ENCODE data around the gene SON. TPM values are rescaled to one million over a fixed set of nuclear protein-coding genes. Genes with fewer than 3 reads are reported as not detected.

The SON gene
- total and polyA plus RNA-seq, 4 donors, result 190 to 263 (median 237) TPM

- 98% methylated on average over 12 of the region's 12 CpGs for WGBS (ENCODE audit: insufficient coverage)
- H3K27me3 ChIP-seq (ENCODE audit: control insufficient read depth, insufficient read depth, low read length), result no peaks in the 10 kb centered on the region
- H3K4me1 ChIP-seq (ENCODE audit: control insufficient read depth, insufficient read depth, low read length), result no peaks in the 10 kb centered on the region
- H3K9me3 ChIP-seq (ENCODE audit: control insufficient read depth, insufficient read depth, low read length), result no peaks in the 10 kb centered on the region
- no peak overlapping the region for H3K27ac ChIP-seq (ENCODE audit: low read depth, low read length)
- no peak for DNase-seq (ENCODE audit: low read depth in 4 of 6, low spot score in 6 of 6)
- peaks cover 64% of the 10 kb centered on the region for H3K36me3 ChIP-seq (ENCODE audit: control insufficient read depth, insufficient read depth, low read length)
- H3K4me3 ChIP-seq (ENCODE audit: low read depth, low read length), result no peak overlapping the region
Observed at GRCh38 chr21:33552999-33553598, 10.3 kb downstream of the SON start.

DNA sequence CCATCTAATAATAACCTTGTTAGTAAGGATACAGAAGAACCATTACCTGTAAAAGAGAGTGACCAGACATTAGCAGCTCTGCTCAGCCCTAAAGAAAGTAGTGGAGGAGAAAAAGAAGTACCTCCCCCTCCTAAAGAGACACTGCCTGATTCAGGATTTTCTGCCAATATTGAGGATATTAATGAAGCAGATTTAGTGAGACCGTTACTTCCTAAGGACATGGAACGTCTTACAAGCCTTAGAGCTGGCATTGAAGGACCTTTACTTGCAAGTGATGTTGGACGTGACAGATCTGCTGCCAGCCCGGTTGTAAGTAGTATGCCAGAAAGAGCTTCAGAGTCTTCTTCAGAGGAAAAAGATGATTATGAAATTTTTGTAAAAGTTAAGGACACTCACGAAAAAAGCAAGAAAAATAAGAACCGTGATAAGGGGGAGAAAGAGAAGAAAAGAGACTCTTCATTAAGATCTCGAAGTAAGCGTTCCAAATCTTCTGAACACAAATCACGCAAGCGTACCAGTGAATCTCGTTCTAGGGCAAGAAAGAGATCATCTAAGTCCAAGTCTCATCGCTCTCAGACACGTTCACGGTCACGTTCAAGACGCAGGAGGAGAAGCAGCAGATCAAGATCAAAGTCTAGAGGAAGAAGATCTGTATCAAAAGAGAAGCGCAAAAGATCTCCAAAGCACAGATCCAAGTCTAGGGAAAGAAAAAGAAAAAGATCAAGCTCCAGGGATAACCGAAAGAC is 11.6 kb downstream of the SON start:
- over 99% methylated on average over 18 of the region's 18 CpGs for WGBS (ENCODE audit: insufficient coverage)
- Histone ChIP-seq H3K4me3 (ENCODE audit: low read depth, low read length) (no peak overlapping the region), H3K27ac (ENCODE audit: low read depth, low read length) (no peak overlapping the region), H3K4me1 (ENCODE audit: control insufficient read depth, insufficient read depth, low read length) (no peaks in the 10 kb centered on the region), H3K36me3 (ENCODE audit: control insufficient read depth, insufficient read depth, low read length) (peaks cover 62% of the 10 kb centered on the region), H3K27me3 (ENCODE audit: control insufficient read depth, insufficient read depth, low read length) (no peaks in the 10 kb centered on the region), H3K9me3 (ENCODE audit: control insufficient read depth, insufficient read depth, low read length) (no peaks in the 10 kb centered on the region)
- DNase-seq (ENCODE audit: low read depth in 4 of 6, low spot score in 6 of 6), result no peak

DNA sequence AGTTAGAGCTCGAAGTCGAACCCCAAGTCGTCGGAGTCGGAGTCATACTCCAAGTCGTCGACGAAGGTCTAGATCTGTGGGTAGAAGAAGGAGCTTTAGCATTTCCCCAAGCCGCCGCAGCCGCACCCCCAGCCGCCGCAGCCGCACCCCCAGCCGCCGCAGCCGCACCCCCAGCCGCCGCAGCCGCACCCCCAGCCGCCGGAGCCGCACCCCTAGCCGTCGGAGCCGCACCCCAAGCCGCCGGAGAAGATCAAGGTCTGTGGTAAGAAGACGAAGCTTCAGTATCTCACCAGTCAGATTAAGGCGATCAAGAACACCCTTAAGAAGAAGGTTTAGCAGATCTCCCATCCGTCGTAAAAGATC is 12.1 kb downstream of the SON start:
- H3K4me1 ChIP-seq (ENCODE audit: control insufficient read depth, insufficient read depth, low read length), result no peaks in the 10 kb centered on the region
- H3K4me3 ChIP-seq (ENCODE audit: low read depth, low read length), result no peak overlapping the region
- no peak for DNase-seq (ENCODE audit: low read depth in 4 of 6, low spot score in 6 of 6)
- H3K27me3 ChIP-seq (ENCODE audit: control insufficient read depth, insufficient read depth, low read length), result no peaks in the 10 kb centered on the region
- peaks cover 64% of the 10 kb centered on the region for H3K36me3 ChIP-seq (ENCODE audit: control insufficient read depth, insufficient read depth, low read length)
- 98% methylated on average over 21 of the region's 32 CpGs for WGBS (ENCODE audit: insufficient coverage)
- H3K27ac ChIP-seq (ENCODE audit: low read depth, low read length), result no peak overlapping the region
- H3K9me3 ChIP-seq (ENCODE audit: control insufficient read depth, insufficient read depth, low read length), result no peaks in the 10 kb centered on the region

DNA sequence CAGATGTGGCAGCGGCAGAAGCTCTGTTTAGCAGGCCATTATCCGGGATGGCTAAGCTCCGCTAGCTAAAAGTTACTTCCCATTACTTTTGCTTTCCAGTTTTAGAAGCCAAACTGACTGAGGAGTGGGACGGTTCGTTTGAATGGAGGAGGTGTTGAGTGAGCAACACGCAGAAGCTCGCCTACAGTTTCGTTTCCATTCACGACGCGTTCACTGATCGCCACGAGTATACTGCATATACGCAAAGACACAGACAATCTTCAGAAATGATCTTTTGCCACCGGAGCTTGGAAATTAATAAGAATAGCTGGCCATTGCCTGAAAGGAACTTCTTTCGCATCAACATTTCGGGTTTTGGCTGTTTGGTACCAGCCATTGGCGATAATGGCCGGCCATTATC is 14.6 kb downstream of the SON start:
- Histone ChIP-seq H3K36me3 (ENCODE audit: control insufficient read depth, insufficient read depth, low read length) (peaks cover 43% of the 10 kb centered on the region), H3K27ac (ENCODE audit: low read depth, low read length) (no peak overlapping the region), H3K27me3 (ENCODE audit: control insufficient read depth, insufficient read depth, low read length) (no peaks in the 10 kb centered on the region), H3K4me1 (ENCODE audit: control insufficient read depth, insufficient read depth, low read length) (no peaks in the 10 kb centered on the region), H3K4me3 (ENCODE audit: low read depth, low read length) (no peak overlapping the region), H3K9me3 (ENCODE audit: control insufficient read depth, insufficient read depth, low read length) (no peaks in the 10 kb centered on the region)
- DNase-seq (ENCODE audit: low read depth in 4 of 6, low spot score in 6 of 6), result no peak
- WGBS (ENCODE audit: insufficient coverage), result 95% methylated on average over 13 of the region's 19 CpGs

DNA sequence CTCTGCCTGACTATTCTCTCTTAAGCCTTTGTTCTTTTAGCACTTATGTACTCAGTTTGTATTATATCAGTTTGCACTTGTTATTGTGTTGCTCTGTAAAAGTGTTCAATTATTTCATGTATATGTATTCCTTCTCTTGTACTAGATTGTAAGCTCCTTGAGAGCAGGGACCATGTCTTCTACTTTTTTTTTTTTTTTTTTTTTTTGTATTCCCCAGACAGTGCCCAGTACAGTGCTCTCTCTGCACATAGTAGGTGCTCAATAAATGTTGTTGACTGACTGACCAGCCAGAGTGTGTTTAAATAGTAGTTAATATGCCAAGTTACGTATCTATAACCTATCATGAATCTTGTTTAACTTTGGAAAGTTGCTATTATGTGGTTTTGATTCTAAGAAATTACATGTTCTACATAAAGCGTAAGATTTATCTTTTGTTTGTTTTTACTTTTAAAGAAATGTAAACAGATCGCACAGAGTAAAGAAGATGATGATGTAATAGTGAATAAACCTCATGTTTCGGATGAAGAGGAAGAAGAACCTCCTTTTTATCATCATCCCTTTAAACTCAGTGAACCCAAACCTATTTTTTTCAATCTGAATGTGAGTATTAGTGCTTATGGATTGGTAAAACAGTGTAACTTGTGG is 16.1 kb downstream of the SON start:
- WGBS (ENCODE audit: insufficient coverage), result no CpG with 5 or more reads among the region's 4 CpGs
- DNase-seq (ENCODE audit: low read depth in 4 of 6, low spot score in 6 of 6), result no peak
- peaks cover 33% of the 10 kb centered on the region for H3K36me3 ChIP-seq (ENCODE audit: control insufficient read depth, insufficient read depth, low read length)

DNA sequence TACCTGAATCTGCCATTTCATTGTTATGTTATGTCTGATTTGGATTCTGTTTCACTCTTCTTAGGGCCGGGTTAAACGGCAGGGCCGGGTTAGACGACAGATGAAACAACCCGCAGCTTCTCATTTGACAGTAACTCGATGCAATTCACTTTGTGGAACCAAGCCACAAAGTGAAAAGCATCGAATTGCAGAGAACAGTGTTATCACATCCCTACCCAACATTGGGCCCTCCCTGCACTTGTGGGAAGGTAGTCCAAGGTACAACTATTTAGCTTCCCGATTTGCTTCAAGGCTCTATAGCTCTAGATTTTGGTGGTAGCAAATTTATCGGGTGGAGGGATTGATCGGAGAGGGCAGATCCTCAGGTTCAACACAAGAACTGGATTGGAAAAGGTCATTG is 17.0 kb downstream of the SON start:
- Histone ChIP-seq H3K9me3 (ENCODE audit: control insufficient read depth, insufficient read depth, low read length) (no peaks in the 10 kb centered on the region), H3K4me1 (ENCODE audit: control insufficient read depth, insufficient read depth, low read length) (no peaks in the 10 kb centered on the region), H3K27me3 (ENCODE audit: control insufficient read depth, insufficient read depth, low read length) (no peaks in the 10 kb centered on the region), H3K36me3 (ENCODE audit: control insufficient read depth, insufficient read depth, low read length) (peaks cover 25% of the 10 kb centered on the region), H3K4me3 (ENCODE audit: low read depth, low read length) (no peak overlapping the region), H3K27ac (ENCODE audit: low read depth, low read length) (no peak overlapping the region)
- no peak for DNase-seq (ENCODE audit: low read depth in 4 of 6, low spot score in 6 of 6)
- WGBS (ENCODE audit: insufficient coverage), result 97% methylated on average over 7 of the region's 10 CpGs

More for the DNA sequence above, 16.1 kb downstream of the SON start:
- Histone ChIP-seq H3K9me3 (ENCODE audit: control insufficient read depth, insufficient read depth, low read length) (no peaks in the 10 kb centered on the region), H3K4me3 (ENCODE audit: low read depth, low read length) (no peak overlapping the region), H3K4me1 (ENCODE audit: control insufficient read depth, insufficient read depth, low read length) (no peaks in the 10 kb centered on the region), H3K27me3 (ENCODE audit: control insufficient read depth, insufficient read depth, low read length) (no peaks in the 10 kb centered on the region), H3K27ac (ENCODE audit: low read depth, low read length) (no peak overlapping the region)

- H3K4me3 ChIP-seq (ENCODE audit: low read depth, low read length), result no peak overlapping the region
- H3K27me3 ChIP-seq (ENCODE audit: control insufficient read depth, insufficient read depth, low read length), result no peaks in the 10 kb centered on the region
- H3K4me1 ChIP-seq (ENCODE audit: control insufficient read depth, insufficient read depth, low read length), result no peaks in the 10 kb centered on the region
- peaks cover 21% of the 10 kb centered on the region for H3K36me3 ChIP-seq (ENCODE audit: control insufficient read depth, insufficient read depth, low read length)
- no peak for DNase-seq (ENCODE audit: low read depth in 4 of 6, low spot score in 6 of 6)
- no peaks in the 10 kb centered on the region for H3K9me3 ChIP-seq (ENCODE audit: control insufficient read depth, insufficient read depth, low read length)
- H3K27ac ChIP-seq (ENCODE audit: low read depth, low read length), result no peak overlapping the region
Observed at GRCh38 chr21:33560965-33561364, 18.1 kb downstream of the SON start.

- no CpG with 5 or more reads among the region's 2 CpGs for WGBS (ENCODE audit: insufficient coverage)
- no peak overlapping the region for H3K4me3 ChIP-seq (ENCODE audit: low read depth, low read length)
- H3K27me3 ChIP-seq (ENCODE audit: control insufficient read depth, insufficient read depth, low read length), result no peaks in the 10 kb centered on the region
- peaks cover 19% of the 10 kb centered on the region for H3K36me3 ChIP-seq (ENCODE audit: control insufficient read depth, insufficient read depth, low read length)
- H3K4me1 ChIP-seq (ENCODE audit: control insufficient read depth, insufficient read depth, low read length), result no peaks in the 10 kb centered on the region
- no peak overlapping the region for H3K27ac ChIP-seq (ENCODE audit: low read depth, low read length)
- no peak for DNase-seq (ENCODE audit: low read depth in 4 of 6, low spot score in 6 of 6)
- H3K9me3 ChIP-seq (ENCODE audit: control insufficient read depth, insufficient read depth, low read length), result no peaks in the 10 kb centered on the region
Observed at GRCh38 chr21:33561373-33561772, 18.5 kb downstream of the SON start.

- H3K9me3 ChIP-seq (ENCODE audit: control insufficient read depth, insufficient read depth, low read length), result no peaks in the 10 kb centered on the region
- no peak overlapping the region for H3K4me3 ChIP-seq (ENCODE audit: low read depth, low read length)
- DNase-seq (ENCODE audit: low read depth in 4 of 6, low spot score in 6 of 6), result no peak
- H3K27ac ChIP-seq (ENCODE audit: low read depth, low read length), result no peak overlapping the region
- no peaks in the 10 kb centered on the region for H3K4me1 ChIP-seq (ENCODE audit: control insufficient read depth, insufficient read depth, low read length)
- H3K27me3 ChIP-seq (ENCODE audit: control insufficient read depth, insufficient read depth, low read length), result no peaks in the 10 kb centered on the region
- no CpG with 5 or more reads among the region's 2 CpGs for WGBS (ENCODE audit: insufficient coverage)
- peaks cover 17% of the 10 kb centered on the region for H3K36me3 ChIP-seq (ENCODE audit: control insufficient read depth, insufficient read depth, low read length)
Observed at GRCh38 chr21:33562389-33562788, 19.6 kb downstream of the SON start.

GRCh38 chr21:33566514-33566913 is 23.7 kb downstream of the SON start:
- Histone ChIP-seq H3K27ac (ENCODE audit: low read depth, low read length) (no peak overlapping the region), H3K4me1 (ENCODE audit: control insufficient read depth, insufficient read depth, low read length) (no peaks in the 10 kb centered on the region), H3K27me3 (ENCODE audit: control insufficient read depth, insufficient read depth, low read length) (no peaks in the 10 kb centered on the region), H3K9me3 (ENCODE audit: control insufficient read depth, insufficient read depth, low read length) (no peaks in the 10 kb centered on the region), H3K4me3 (ENCODE audit: low read depth, low read length) (no peak overlapping the region), H3K36me3 (ENCODE audit: control insufficient read depth, insufficient read depth, low read length) (peaks cover 19% of the 10 kb centered on the region)
- no peak for DNase-seq (ENCODE audit: low read depth in 4 of 6, low spot score in 6 of 6)
- WGBS (ENCODE audit: insufficient coverage), result no CpG with 5 or more reads among the region's 2 CpGs
